ENCODE results near the gene GRM8.
"Not testable (repeated sequence)": the region's sequence is repeated elsewhere in the genome, so short reads cannot be mapped to it uniquely, and the experiment has no call there.

The GRM8 gene

DNA sequence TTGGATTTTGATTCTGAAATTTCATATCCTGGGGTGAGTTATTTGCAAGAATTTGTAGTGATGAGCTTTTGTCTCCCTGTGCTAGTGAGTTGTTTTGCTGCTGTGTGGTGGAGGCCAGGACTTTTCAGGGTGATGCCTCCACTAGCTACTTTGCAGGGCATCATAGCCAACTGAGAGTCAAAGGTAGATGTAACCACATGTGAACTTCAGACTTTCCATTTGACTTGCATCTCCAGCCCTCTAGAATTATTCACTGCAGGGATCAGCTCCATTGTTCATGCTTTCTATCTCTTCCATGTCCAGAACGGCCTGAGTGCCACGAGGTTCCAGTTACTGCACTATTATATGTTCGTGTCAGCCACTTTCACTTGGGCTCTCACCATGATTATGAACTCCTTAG is 534.3 kb downstream of the GRM8 start:
- no peak for DNase-seq (ENCODE audit: low read depth)

GRCh38 chr7:126716321-126716720 is 536.4 kb downstream of the GRM8 start:
- DNase-seq (ENCODE audit: low read depth): no peak

DNA sequence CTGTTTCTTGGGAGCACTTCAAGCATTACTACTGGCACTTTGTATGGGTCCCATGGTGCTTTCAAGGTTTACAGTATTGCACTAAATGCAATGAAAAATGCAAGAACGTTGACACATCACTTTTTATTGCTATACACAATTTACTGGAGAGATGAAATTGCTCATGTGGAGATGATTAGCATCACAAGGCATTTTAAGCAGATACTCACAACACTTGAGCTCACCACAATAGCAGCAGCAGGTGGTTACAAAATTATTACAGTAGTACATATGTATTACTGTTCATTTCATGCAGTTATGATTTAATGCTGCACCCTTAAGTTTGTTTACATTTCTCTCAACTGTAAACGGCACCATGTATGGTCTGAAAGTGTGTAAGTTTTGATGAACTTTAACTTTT is 537.7 kb downstream of the GRM8 start:
- no peak for DNase-seq (ENCODE audit: low read depth)

DNA sequence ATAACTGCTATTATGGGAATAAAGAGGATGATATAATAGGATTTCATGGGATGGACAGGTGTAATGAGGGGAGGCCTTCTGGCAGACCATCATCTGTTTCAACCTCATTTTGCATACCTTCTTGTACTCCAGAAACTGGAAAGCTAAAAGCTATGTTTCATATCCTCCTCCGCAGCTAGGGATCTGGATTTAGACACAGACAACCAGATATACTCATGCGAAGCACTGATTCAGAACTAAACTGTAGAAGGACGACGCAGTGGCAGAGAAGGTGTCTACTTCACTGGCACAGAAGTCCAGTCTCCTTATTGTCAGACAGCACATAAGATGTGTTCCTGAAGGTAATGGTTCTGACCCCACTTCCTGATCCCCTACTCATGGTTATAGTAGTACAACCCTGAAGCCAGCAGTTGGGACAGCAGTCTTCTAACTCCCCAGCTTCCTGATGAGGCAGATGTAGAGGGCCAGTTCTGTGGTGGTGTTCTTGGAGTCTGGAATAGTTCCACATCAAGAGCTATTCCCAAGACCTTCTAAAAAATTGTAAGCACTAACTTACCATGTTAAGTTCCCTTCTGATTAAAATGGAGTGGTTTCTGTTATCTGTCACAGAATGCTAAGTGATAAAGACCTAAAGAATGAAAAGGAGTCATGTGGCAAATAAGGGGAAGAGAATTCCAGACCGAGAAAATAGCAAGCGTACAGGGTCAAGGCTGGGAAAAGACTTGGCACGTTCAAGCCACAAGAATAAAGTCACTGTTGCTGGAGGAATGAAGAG is 550.3 kb downstream of the GRM8 start:
- DNase-seq (ENCODE audit: low read depth): no peak

GRCh38 chr7:126700807-126701604 is 551.7 kb downstream of the GRM8 start:
- peak; percentile 32 for DNase-seq (ENCODE audit: low read depth)

DNA sequence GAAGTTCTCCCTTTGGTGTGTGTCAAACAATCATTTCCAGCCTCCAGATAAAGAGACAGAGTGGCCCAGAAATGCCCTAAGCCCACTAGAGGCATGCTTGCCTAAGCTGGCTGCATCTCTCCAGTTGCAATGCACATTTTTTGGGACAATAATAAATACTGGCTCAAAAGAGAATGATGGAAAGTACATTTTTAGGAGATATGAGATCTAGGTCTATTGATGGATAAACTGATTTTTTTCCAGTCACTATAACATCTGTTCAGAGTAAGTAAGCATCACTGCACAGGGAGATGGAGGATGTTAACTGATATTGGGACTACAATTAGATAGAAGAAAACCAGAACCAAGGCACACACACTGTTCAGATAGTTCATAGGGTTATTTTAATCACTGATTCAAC is 553.0 kb downstream of the GRM8 start:
- DNase-seq (ENCODE audit: low read depth): no peak

GRCh38 chr7:126698909-126699308 is 553.8 kb downstream of the GRM8 start:
- no peak for DNase-seq (ENCODE audit: low read depth)

DNA sequence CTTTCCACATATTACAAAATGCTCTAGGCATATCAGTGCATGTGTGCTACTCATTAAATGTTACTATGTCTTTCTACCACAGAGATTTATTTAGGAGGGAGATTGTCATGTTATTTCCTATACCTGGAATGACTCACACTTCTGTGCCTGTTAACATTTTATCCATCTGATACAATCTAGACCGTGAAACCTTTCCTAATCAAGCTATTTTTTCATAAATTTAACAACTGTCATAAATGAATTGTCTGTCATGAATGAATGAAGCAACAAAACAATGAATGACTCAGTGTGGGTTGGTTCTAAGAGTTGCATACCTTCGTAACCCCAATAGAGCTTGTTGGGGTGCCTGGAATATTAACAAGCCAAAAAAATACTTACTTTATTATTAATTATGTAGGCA is 554.3 kb downstream of the GRM8 start:
- no peak for DNase-seq (ENCODE audit: low read depth)

- no peak for DNase-seq (ENCODE audit: low read depth)
Measured at GRCh38 chr7:126696256-126697038, 556.3 kb downstream of the GRM8 start.

GRCh38 chr7:126690848-126691751 is 561.6 kb downstream of the GRM8 start:
- DNase-seq (ENCODE audit: low read depth): no peak

DNA sequence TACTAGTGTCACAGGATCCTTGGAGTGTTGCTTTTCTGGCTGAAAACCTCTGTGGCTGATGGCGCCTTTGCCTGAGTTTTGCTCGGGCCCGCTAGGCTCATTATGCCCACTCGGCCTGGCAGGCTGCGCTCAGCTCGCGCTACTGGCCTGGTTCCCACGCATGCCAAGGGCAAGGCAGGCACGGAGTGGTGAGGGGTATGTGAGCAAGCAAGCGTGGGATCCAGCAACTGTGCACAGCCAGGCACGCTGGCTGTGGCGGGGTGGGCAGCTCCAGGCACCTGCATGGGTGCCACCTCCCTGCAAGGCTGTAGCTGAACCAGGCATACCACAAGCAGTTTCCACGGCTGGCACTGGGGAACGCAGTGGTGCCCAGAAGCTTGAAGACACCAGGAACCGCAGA is 562.6 kb downstream of the GRM8 start:
- no peak for DNase-seq (ENCODE audit: low read depth)

GRCh38 chr7:126689037-126689436 is 563.7 kb downstream of the GRM8 start:
- DNase-seq (ENCODE audit: low read depth): no peak

DNA sequence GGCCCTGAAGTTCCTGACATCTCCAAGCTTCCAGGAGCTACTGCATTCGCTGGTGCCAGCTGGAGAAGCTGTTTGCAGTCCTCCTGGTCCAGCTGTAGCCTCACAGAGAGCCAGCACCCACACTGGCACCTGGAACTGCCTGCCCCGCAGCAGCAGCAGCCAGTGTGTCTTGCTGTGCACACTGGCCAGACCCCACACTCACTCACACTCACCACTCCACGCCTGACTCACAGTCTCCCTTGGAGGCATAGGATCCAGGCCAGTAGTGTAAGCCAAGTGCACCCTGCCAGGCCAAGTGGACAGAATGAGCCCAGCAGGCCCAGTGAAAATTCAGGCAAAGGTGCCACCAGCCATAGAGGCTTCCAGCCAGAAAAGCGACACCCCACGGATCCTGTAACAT is 566.3 kb downstream of the GRM8 start:
- no peak for DNase-seq (ENCODE audit: low read depth)

- DNase-seq (ENCODE audit: low read depth): no peak
Measured at GRCh38 chr7:126685596-126685995, 567.1 kb downstream of the GRM8 start.

DNA sequence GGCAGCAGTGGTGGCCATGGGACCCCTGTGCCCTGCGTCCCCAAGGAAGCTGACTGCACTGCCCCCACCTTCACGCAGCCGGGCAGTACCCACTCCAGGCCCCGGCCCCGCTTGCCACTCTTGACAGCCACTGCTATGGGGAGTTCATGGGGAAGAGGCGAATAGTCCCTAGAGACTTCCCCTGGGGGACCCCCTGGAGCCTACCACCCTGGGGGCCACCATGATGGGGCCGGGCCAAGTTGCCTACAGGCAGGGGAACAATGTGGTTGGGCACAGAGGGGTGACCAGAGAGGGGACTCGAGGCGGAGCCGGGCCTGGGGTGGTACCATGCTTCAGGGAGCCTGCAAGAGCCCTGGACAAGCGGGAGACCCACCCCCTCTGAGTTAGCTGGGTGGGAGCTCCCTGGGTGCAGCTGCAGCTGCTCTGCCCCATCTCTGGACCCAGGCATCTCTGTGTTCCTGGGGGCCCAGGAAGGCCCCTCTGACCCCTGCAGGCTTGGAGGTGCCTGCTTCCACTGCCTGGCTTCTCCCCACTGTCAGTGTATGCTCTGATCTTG is 567.6 kb downstream of the GRM8 start:
- DNase-seq (ENCODE audit: low read depth): no peak

- DNase-seq (ENCODE audit: low read depth): no peak
Measured at GRCh38 chr7:126682176-126682575, 570.6 kb downstream of the GRM8 start.

DNA sequence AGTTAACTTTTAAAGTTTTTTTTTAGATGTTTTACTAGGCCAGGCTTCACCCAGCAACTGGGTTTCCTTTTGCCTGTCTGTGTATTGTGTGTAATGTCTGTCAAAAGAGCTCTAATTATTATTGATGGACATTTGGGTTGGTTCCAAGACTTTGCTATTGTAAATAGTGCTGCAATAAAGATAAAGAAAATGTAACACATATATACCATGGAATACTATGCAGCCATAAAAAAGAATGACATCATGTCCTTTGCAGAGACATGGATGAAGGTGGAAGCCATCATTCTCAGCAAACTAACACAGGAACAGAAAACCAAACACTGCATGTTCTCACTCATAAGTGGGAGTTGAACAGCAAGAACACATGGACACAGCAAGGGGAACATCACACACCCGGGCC is 584.0 kb downstream of the GRM8 start:
- not testable (repeated sequence) for DNase-seq (ENCODE audit: low read depth)

- DNase-seq (ENCODE audit: low read depth): no peak
Measured at GRCh38 chr7:126668367-126668752, 584.4 kb downstream of the GRM8 start.

DNA sequence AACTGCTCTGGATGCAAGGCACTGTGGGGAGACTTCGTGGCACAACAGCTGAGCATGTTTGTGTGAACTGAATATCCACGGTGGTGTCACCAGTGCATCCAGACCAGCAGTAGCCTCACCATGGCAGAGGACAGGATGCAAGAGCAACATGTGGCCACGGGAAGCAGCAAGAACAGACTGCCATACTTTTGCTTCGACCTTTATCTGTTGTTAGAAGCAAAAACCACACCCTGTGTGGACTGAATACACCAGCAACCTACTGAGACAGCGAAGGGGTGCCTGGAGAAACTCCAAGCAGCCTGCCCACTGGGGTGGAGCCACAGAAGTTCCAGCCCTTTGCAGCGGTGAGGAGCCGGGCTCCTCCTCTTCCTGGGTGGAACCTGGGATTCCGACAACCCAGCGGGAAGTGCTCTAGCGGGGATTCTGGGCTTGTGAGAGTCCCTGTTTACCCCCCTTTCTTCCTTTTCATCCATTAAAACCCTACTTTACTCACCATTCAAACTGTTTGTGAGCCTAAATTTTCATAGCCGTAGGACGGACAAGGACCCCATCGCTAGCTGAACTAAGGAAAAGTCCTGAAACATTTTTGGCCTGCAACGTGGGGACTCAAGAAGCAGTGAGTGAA is 584.9 kb downstream of the GRM8 start:
- no peak for DNase-seq (ENCODE audit: low read depth)

- DNase-seq (ENCODE audit: low read depth): no peak
Measured at GRCh38 chr7:126662856-126663255, 589.9 kb downstream of the GRM8 start.

DNA sequence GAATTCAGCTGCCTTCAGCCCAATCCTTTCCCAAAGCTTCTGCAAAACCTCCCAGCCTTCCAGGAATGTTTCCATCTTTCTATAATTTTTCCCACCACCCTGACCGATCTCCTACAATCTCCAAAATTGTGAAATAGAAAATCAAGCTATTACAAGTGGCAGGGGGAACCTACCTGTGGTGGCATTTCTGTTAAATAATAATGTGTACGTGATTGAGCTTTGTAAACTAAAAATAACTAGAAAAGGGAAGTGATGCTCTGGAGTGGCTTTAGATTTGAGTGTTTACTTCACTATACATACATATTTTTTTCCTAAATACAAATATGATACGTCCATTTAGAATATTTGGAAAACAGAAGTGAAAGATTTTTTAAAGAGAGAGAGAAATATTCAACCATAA is 593.6 kb downstream of the GRM8 start:
- DNase-seq (ENCODE audit: low read depth): no peak

Data from activated T-cell treated with anti-CD3 and anti-CD28 coated beads for 24 hours (primary cell).